PC-9 (cell line): ENCODE results near the gene SHKBP1.

Experiments
- CTCF ChIP-seq: fragments of 200-600 bp; sonication (generic); conservative IDR thresholded peaks from 2 replicates; pipeline ENCODE4 v1.6.1; 2017; ENCODE audit warnings: mixed run types, antibody characterized with exemption, mild to moderate bottlenecking, moderate library complexity
- EZH2 ChIP-seq: fragments of 200-600 bp; sonication (generic); IDR thresholded peaks from 2 replicates; pipeline ENCODE4 v1.8.0; 2017; ENCODE audit warnings: antibody characterized with exemption, low read depth

DNA sequence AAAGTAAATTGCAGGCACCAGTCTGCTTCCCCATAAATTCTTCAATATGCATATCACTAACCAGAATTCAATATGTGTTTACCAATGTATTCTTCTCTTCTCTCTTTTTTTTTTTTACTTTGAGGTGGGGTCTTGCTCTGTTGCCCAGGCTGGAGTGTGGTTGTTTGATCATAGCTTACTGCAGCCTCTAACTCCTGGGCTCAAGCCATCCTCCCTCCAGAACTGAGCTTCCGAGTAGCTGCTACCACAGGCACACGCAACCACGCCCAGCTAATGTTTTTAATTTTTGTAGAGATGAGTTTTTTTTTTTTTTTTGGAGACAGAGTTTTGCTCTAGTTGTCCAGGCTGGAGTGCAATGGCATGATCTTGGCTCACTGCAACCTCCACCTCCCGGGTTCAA is 41.3 kb downstream of the SHKBP1 start:
- TF ChIP-seq CTCF (no peak), EZH2 (no peak)
